Muscle layer of duodenum (tissue), 2 donors: ENCODE data around the gene CRHR2.
"Not testable (repeated sequence)": the region's sequence is repeated elsewhere in the genome, so short reads cannot be mapped to it uniquely, and the experiment has no call there.

Source experiments
- H3K27ac ChIP-seq: one replicate; pipeline ENCODE4 v1.7.0; 2013; ENCODE audit warnings: mild to moderate bottlenecking, low read length
- H3K27me3 ChIP-seq: one replicate; pipeline ENCODE4 v1.7.0; 2013; ENCODE audit warnings: low read depth, mild to moderate bottlenecking, control low read depth, low read length
- H3K36me3 ChIP-seq, 2 donors: one replicate each; pipeline ENCODE4 v1.7.0; 2013; ENCODE audit warnings: low read length in 2 of 2, control low read depth in 1 of 2, mild to moderate bottlenecking in 1 of 2; ENCODE audit not compliant: insufficient read depth in 2 of 2, control insufficient read depth in 1 of 2
- H3K4me1 ChIP-seq, 2 donors: one replicate each; pipeline ENCODE4 v1.7.0; 2013; ENCODE audit warnings: low read length in 2 of 2, mild to moderate bottlenecking in 2 of 2, control low read depth in 1 of 2, moderate library complexity in 1 of 2; ENCODE audit not compliant: insufficient read depth in 2 of 2, control insufficient read depth in 1 of 2
- H3K4me3 ChIP-seq, 2 donors: one replicate each; pipeline ENCODE4 v1.7.0; 2013; ENCODE audit warnings: low read length in 2 of 2, low read depth in 1 of 2, mild to moderate bottlenecking in 1 of 2
- H3K9me3 ChIP-seq, 2 donors: one replicate each; pipeline ENCODE4 v1.7.0; 2013; ENCODE audit warnings: low read length in 2 of 2, control low read depth in 1 of 2, mild to moderate bottlenecking in 1 of 2; ENCODE audit not compliant: control insufficient read depth in 1 of 2
- donor health status: healthy.

The CRHR2 gene

DNA sequence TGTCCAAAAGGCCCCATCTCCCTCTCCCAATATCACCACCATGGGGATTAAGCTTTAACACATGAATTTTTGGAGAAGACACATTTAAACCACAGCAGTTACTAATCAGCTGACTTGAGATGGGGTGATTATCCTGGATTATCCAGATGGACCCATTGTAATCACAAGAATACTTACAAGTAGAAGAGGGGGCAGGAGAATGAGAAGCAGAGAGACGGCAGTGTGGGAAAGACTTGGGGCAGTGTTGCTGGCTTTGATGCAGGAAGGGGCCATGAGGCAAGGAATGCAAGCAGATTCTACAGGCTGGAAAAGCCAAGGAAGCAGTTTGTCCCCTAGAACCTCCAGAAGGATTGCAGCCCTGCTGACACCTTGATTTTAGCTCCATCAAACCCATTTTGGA, 39.0 kb upstream of the CRHR2 start:
- Histone ChIP-seq H3K9me3 (peaks cover 3 to 11% of the 10 kb centered on the region in 2 donors), H3K36me3 (no peaks in the 10 kb centered on the region), H3K4me3 (no peak overlapping the region), H3K4me1 (no peaks in the 10 kb centered on the region), H3K27me3 (no peaks in the 10 kb centered on the region), H3K27ac (no peak overlapping the region)

DNA sequence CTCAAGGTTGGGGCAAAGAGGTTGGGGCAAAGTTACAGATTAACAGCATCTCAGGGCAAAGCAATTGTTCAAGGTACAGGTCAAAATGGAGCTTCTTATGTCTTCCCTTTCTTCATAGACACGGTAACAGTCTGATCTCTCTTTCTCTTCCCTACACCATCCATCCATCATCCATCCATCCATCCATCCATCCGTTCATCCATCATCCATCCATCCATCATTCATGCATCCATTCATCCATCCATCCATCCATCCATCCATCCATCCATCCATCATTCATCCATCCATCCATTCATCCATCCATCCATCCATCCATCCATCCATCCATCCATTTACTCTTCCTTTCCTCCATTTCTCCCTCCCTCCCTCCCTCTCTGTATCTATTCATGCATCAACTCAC, 37.2 kb upstream of the CRHR2 start:
- not testable (repeated sequence) for H3K36me3 ChIP-seq, H3K27me3 ChIP-seq, H3K4me3 ChIP-seq, H3K4me1 ChIP-seq, H3K27ac ChIP-seq
- H3K9me3 ChIP-seq, result peaks cover 3 to 11% of the 10 kb centered on the region in 2 donors

DNA sequence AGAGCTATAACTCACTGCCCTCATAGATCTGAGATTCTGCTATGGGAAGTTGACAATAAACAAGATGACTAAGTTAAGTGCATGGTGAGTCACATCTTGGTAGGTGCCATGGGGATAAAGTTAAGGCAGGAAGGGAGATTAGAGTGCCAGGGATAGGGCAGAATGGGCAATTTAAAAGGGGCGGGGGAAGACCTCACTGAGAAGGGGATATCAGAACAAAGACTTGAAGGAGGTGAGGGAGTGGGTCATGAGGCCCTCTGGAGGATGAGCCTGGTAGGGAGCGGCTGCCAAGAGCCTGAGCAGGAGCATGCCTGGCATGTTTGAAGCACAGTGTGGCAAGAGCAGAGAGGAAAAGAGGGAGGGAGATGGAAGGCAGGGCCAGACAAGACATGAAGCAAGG, 34.9 kb upstream of the CRHR2 start:
- Histone ChIP-seq H3K4me3 (no peak overlapping the region), H3K4me1 (no peaks in the 10 kb centered on the region), H3K36me3 (no peaks in the 10 kb centered on the region), H3K27me3 (no peaks in the 10 kb centered on the region), H3K9me3 (peaks cover 3 to 11% of the 10 kb centered on the region in 2 donors), H3K27ac (no peak overlapping the region)

DNA sequence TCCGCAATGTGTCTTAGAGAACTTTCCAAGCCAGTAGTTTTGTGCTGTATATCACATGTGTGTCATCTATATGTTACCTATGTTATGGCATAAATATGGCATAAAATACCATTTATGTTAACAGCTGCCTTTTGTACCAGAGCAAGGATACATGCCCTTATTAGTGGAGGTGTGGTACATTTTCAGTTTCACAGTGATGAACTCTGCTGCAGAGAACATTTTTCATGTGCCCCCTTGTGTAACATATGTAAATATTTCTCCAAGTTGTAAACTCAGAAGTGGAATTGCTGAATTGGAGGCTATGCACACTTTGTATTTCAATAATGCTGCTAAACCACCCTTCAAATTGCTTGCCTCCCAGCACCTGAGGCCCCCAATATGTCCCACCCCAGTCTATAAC, 31.9 kb upstream of the CRHR2 start:
- H3K4me3 ChIP-seq, result no peak overlapping the region
- H3K4me1 ChIP-seq, result no peaks in the 10 kb centered on the region
- peaks cover 3 to 7% of the 10 kb centered on the region in 2 donors for H3K9me3 ChIP-seq
- H3K27me3 ChIP-seq, result no peaks in the 10 kb centered on the region
- H3K27ac ChIP-seq, result no peak overlapping the region
- H3K36me3 ChIP-seq, result no peaks in the 10 kb centered on the region

DNA sequence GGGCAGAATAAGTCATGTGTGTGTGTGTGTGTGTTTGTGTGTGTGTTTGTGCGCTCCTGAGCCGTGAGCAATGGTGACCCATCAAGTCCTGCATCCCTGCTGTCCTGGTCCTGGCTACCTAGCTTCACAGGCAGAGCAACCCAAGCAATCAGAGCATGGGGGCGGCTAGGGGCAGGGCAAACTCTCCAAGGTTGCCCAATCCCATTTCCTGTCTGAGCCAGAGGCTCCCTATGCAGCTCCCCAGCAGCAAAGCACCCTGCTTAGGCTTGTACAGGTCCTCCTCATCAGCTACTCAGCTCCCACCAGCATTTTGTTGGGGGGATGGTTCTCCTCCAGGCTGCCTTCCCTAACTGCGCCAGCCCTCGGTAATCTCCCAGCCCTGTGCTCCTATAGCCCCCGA, 31.1 kb upstream of the CRHR2 start:
- H3K27me3 ChIP-seq, result no peaks in the 10 kb centered on the region
- peaks cover 3 to 4% of the 10 kb centered on the region in 2 donors for H3K9me3 ChIP-seq
- no peaks in the 10 kb centered on the region for H3K4me1 ChIP-seq
- no peaks in the 10 kb centered on the region for H3K36me3 ChIP-seq
- H3K4me3 ChIP-seq, result no peak overlapping the region
- no peak overlapping the region for H3K27ac ChIP-seq

DNA sequence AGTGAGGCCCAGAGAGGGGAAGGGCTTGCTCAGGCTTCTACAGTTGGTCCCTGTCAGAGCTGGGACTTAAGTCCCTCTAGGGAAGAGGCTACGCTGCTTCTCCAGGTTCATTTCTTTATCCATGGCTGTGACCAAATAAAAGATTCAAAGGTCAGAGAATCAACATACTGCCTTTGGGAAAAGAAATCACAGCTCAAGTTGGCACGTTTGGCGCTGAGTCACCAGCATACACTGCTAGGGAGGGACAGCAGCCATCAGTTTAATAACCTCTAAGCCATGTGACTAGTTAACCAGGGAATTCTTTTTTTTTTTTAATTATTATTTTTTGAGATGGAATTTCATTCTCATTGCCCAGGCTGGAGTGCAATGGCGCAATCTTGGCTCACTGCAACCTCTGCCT, 28.4 kb upstream of the CRHR2 start:
- no peaks in the 10 kb centered on the region for H3K9me3 ChIP-seq
- H3K36me3 ChIP-seq, result no peaks in the 10 kb centered on the region
- peaks cover 0 to 11% of the 10 kb centered on the region in 2 donors for H3K4me1 ChIP-seq
- H3K4me3 ChIP-seq, result no peak overlapping the region
- no peak overlapping the region for H3K27ac ChIP-seq
- H3K27me3 ChIP-seq, result no peaks in the 10 kb centered on the region

DNA sequence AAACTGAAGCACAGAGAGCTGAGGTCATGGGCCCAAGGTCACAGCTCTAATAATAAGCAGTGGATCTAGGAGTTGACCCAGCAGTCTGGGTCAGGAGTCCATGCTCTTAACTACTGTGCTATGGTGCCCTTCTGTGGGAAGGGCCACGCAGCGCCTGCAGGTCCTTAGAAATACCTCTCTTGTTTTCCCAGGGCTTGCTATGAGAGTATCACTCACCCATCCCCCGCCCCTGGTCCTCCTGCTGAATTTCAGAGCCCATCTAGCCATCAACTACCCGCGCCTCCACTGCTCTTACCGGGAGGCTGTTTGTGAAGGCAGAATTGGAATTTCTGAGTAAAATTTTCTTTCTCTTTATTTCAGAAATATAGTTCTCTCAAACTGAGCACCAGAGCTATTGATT, 27.3 kb upstream of the CRHR2 start:
- Histone ChIP-seq H3K4me3 (no peak overlapping the region), H3K27ac (no peak overlapping the region), H3K4me1 (peaks cover 0 to 11% of the 10 kb centered on the region in 2 donors), H3K27me3 (no peaks in the 10 kb centered on the region), H3K9me3 (no peaks in the 10 kb centered on the region), H3K36me3 (no peaks in the 10 kb centered on the region)

DNA sequence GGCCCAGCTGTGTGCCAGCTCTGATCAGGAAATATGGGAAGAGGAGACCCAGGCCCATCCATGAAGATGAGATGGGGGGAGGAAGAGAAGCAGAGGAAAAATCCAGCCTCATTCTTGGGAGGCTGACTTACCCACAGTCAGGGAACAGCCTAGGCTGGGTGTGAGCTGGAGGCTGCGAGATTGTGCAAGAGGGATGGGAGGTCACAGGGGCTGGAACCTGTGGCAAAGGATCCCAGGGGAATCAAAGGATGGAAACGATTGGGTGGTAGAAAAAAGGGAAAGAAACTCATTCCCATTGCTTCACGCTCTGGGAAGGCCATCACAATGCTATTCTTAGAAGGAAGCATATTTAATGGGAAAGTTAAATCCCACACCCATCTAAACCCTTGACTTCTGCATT, 26.7 kb upstream of the CRHR2 start:
- H3K27ac ChIP-seq, result no peak overlapping the region
- no peak overlapping the region for H3K4me3 ChIP-seq
- H3K27me3 ChIP-seq, result no peaks in the 10 kb centered on the region
- peaks cover 0 to 11% of the 10 kb centered on the region in 2 donors for H3K4me1 ChIP-seq
- no peaks in the 10 kb centered on the region for H3K9me3 ChIP-seq
- no peaks in the 10 kb centered on the region for H3K36me3 ChIP-seq

DNA sequence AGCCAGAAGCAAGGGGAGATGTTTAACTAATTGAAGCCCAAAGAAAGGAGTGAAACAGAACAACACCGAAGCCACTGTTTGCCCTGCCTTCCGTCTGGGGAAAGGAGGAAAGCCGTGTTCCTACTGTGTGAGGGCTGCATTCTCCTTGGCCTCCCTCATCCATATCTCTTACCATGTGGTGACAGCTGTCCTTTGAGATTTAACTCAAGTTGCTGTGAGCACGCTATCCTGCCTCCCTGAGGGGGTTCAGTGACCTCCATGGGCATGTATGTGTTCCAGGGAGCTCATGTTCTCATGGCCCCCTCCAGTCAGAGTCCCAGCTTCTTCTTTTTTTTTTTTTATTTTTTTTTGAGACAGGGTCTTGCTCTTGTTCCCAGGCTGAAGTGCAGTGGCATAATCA, 26.2 kb upstream of the CRHR2 start:
- no peak overlapping the region for H3K27ac ChIP-seq
- peaks cover 0 to 11% of the 10 kb centered on the region in 2 donors for H3K4me1 ChIP-seq
- no peak overlapping the region for H3K4me3 ChIP-seq
- no peaks in the 10 kb centered on the region for H3K36me3 ChIP-seq
- no peaks in the 10 kb centered on the region for H3K27me3 ChIP-seq
- no peaks in the 10 kb centered on the region for H3K9me3 ChIP-seq

DNA sequence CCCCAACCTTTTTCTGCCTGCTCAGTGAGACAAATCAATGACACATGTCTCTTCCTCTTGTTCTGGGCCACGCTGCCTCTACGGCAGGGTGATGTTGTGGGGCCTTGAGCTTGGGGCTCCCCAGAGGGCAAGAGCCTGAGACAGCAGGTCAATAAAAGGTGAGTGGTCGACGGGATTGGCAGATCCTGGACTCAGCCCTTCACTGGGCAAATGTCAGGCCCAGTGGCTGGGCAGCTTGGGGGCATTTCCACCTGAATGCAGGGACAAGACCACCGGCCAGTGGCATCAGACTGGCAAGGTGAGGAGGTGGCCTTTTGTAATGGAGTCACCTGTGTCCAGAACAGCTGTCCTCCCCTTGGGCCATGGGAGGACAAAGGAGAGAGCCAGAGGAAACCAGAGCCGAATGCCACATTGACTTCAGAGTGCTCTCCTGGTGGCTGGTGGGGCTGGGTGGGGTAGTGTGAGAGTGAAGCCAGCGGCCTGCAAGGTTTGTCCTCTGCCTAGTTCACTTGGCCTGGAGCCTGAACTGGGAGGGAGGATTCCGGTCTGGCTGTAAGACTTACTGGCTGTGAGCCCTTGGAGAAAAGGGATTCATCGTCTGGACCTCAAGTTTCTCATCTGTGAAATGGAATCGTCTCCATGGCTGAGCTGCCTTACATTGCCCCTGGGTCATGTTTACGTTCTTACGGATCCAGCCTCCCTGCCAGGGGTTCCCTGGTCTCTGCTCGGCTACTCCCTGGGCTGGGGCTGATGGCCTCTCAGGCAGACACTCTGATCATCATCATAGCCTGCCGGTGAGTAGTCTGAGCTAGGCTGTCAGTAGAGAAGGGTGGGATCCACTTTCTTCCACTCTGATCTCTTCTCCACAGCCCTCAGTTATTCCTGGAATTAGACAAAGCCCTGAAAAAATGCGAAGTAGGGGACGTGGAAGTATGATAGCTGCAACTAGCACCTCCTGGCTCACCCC, 25.4 kb upstream of the CRHR2 start:
- Histone ChIP-seq H3K27me3 (no peaks in the 10 kb centered on the region), H3K27ac (no peak overlapping the region), H3K9me3 (no peaks in the 10 kb centered on the region), H3K4me1 (peaks cover 0 to 11% of the 10 kb centered on the region in 2 donors), H3K36me3 (no peaks in the 10 kb centered on the region), H3K4me3 (no peak overlapping the region)

DNA sequence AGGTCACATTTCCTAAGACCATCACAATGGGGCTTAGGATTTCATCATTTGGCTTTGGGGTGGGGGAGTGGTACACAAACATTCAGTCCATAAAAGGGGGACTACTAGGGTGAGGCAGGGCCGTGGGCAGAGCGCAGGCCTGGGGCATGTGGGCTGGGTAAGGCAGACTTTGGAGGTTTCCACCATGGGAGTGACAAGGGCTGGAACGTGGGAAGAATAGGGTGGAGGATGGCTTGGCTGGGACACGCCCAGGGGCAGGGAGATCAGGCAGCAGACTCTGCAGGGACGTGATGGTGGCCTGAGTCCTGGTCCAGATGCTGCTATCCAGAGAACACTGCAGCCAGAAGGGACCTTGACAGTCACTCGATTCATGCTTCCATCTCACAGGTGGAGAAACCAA, 24.7 kb upstream of the CRHR2 start:
- H3K36me3 ChIP-seq, result no peaks in the 10 kb centered on the region
- H3K9me3 ChIP-seq, result no peaks in the 10 kb centered on the region
- peaks cover 0 to 11% of the 10 kb centered on the region in 2 donors for H3K4me1 ChIP-seq
- no peak overlapping the region for H3K4me3 ChIP-seq
- no peaks in the 10 kb centered on the region for H3K27me3 ChIP-seq
- H3K27ac ChIP-seq, result no peak overlapping the region

DNA sequence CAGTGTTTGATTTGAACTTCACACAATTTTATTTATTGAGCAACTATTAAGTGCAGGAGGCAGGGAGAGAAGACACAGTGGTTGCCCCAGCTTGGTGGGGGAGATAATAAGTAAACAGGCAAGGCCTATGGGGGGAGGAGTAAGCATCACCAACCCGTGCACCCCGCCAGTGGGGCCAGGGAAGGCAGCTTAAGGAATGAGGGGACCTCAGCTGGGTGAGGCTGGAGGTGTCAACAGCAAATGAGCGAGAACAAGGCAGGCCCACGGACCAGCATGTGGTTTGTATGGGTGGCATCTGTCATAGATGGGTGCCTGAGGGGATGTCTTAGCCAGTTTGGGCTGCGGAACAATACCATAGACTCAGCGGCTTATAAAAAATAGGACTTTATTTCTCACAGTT, 24.1 kb upstream of the CRHR2 start:
- Histone ChIP-seq H3K27ac (no peak overlapping the region), H3K9me3 (no peaks in the 10 kb centered on the region), H3K36me3 (no peaks in the 10 kb centered on the region), H3K27me3 (no peaks in the 10 kb centered on the region), H3K4me1 (peaks cover 0 to 11% of the 10 kb centered on the region in 2 donors), H3K4me3 (no peak overlapping the region)
